PC-3 (cell line): Measurements from ENCODE around the gene MYH13.

Source experiments
- EZH2 ChIP-seq: fragments of 300-600 bp; sonication (generic); IDR thresholded peaks from one replicate; pipeline ENCODE4 v1.6.1; 2017; ENCODE audit warnings: antibody characterized with exemption, mild to moderate bottlenecking, low read length; ENCODE audit not compliant: unreplicated experiment
- EZH2phosphoT487 ChIP-seq: fragments of 300-600 bp; sonication (generic); IDR thresholded peaks from 2 replicates; pipeline ENCODE4 v1.6.1; 2018; ENCODE audit warnings: mild to moderate bottlenecking, antibody characterized with exemption, low read length, borderline replicate concordance
- TF ChIP-seq, protein P1 (sequence below): fragments of 300-600 bp; sonication (generic); conservative IDR thresholded peaks from 2 replicates; pipeline ENCODE4 v1.5.1; 2017; ENCODE audit warnings: antibody characterized with exemption, low read depth, mild to moderate bottlenecking, low read length

DNA sequence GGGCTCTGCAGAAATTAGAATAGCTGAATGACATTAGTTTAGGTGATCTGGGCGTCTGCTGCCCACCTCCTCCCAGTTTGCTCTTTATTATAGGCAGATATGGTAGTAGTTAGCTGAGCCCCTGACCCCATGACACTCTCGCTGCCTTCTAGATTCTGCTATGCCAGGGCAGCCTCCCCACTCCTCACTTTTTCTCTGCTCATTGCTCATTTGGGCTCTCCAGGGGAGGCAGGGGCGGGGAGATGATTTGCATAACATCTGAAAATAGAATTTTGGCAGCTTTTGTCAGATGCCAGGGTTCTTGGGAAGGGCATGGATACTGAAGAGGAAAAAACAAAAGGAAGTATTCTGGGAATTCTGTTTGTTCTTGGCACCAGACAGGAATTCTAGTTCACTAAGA lies 96.4 kb downstream of the MYH13 start:
- TF ChIP-seq, protein P1, sequence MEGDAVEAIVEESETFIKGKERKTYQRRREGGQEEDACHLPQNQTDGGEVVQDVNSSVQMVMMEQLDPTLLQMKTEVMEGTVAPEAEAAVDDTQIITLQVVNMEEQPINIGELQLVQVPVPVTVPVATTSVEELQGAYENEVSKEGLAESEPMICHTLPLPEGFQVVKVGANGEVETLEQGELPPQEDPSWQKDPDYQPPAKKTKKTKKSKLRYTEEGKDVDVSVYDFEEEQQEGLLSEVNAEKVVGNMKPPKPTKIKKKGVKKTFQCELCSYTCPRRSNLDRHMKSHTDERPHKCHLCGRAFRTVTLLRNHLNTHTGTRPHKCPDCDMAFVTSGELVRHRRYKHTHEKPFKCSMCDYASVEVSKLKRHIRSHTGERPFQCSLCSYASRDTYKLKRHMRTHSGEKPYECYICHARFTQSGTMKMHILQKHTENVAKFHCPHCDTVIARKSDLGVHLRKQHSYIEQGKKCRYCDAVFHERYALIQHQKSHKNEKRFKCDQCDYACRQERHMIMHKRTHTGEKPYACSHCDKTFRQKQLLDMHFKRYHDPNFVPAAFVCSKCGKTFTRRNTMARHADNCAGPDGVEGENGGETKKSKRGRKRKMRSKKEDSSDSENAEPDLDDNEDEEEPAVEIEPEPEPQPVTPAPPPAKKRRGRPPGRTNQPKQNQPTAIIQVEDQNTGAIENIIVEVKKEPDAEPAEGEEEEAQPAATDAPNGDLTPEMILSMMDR = no peak
- no peak for TF ChIP-seq EZH2
- no peak for TF ChIP-seq EZH2phosphoT487
